MG63 (cell line): Measurements from ENCODE around the gene PTDSS2. TPM values are rescaled to one million over a fixed set of nuclear protein-coding genes. Genes with fewer than 3 reads are reported as not detected.

ENCODE experiments used
- DNase-seq: peaks from one replicate; pipeline ENCODE4 v3.0.0-alpha.2; 2020
- H3K27me3 ChIP-seq: fragments of 250-450 bp; sonication (Bioruptor Pico); 2 replicates; pipeline ENCODE4 v1.5.1; 2020; ENCODE audit warnings: mild to moderate bottlenecking, moderate library complexity
- H3K36me3 ChIP-seq: fragments of 250-450 bp; sonication (Bioruptor Pico); 2 replicates; pipeline ENCODE4 v1.5.1; 2020; ENCODE audit warnings: mild to moderate bottlenecking, moderate library complexity
- H3K4me3 ChIP-seq: fragments of 250-450 bp; sonication (Bioruptor Pico); 2 replicates; pipeline ENCODE4 v1.5.1; 2020; ENCODE audit warnings: mild to moderate bottlenecking, moderate library complexity
- H3K9me3 ChIP-seq: fragments of 250-450 bp; sonication (Bioruptor Pico); 2 replicates; pipeline ENCODE4 v1.5.1; 2020; ENCODE audit warnings: mild to moderate bottlenecking, moderate library complexity
- total RNA-seq: library from RNA; depleted of rRNA; stranded (reverse); fragments of >200 nt; shearing (Covaris generic); gene quantifications from 2 replicates; pipeline ENCODE4 v1.2.3, GENCODE V29; 2014; ENCODE audit warnings: low replicate concordance

The PTDSS2 gene
- total RNA-seq, 1 experiment from 2014 or later, result 43.3 TPM

DNA sequence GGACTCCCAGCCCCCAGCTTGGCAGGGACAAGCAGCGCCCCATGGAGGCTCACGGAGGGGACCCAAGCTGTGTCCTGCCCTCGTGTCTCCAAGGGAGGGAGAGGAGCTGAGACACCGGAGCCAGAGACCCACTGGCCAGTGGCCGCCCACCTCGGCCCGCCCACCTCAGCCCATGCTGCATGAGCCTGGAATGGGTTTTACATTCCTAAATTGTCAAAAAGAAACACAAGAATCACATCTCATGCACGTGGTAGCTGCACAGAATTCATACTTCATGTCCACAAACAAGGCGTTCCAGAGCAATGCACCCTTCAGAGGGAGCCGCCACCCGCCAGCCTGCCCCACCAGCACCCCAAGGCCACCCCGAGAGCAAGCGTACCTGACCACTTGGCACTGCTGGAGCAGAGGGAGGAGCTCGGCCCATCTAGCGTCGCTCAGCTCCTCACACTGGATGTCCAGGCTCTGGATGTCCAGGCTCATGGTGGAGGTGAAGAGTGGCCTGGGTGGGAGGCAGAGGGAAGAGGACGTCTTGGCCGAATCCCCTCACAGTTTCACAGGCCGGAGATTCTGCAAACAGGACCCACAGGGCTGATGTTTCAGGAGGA, 51.7 kb downstream of the PTDSS2 start:
- Histone ChIP-seq H3K4me3 (no peak overlapping the region), H3K27me3 (no peaks in the 10 kb centered on the region), H3K9me3 (no peaks in the 10 kb centered on the region), H3K36me3 (peaks cover 83% of the 10 kb centered on the region)
- DNase-seq, result no peak

DNA sequence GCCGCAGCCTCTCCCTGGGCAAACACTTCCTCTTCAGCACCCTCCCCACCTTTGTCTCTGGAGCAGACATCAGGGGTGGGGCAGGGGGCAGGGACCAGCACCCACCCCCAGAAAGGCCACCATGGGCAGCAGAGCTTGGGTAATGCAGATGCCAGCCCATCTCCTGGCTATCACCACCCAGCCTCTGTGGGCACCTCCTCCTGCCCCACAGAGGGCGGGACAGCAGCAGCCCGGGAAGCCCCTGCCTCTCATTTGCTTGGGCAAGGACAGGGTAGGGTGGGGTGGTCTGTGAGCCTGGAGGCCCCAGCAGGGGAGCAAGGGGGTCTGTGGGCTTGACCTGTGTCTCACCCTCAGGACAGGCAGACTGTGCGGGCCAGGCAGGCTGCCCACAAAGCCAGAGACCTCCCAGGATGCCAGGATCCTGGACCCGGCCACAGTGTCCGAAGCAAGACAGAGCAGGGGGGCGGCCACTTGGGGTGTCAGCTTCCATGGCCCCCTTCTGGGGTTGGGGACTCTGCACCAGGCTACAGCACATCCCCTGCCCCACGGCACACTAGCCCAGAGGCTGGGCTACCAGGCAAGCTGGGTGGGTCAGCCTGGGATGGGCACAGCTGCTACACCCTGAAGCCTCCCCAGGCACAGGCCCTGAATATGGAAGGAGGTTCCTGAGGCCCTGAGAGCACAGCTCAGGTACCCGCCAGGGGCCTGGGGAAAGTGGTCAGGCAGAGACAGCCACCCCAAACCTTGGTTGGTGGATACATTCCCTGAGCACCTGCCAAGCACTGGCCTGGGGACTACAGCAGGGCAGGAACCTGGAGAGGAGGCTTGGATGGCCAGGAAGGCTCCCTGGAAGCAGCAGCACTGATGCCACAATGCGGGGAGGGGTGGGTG, 52.5 kb downstream of the PTDSS2 start:
- H3K27me3 ChIP-seq, result no peaks in the 10 kb centered on the region
- no peaks in the 10 kb centered on the region for H3K9me3 ChIP-seq
- H3K36me3 ChIP-seq, result peaks cover 78% of the 10 kb centered on the region
- no peak for DNase-seq
- peak overlapping the region; percentile 12; the same call in 1 of the 2 replicates for H3K4me3 ChIP-seq

DNA sequence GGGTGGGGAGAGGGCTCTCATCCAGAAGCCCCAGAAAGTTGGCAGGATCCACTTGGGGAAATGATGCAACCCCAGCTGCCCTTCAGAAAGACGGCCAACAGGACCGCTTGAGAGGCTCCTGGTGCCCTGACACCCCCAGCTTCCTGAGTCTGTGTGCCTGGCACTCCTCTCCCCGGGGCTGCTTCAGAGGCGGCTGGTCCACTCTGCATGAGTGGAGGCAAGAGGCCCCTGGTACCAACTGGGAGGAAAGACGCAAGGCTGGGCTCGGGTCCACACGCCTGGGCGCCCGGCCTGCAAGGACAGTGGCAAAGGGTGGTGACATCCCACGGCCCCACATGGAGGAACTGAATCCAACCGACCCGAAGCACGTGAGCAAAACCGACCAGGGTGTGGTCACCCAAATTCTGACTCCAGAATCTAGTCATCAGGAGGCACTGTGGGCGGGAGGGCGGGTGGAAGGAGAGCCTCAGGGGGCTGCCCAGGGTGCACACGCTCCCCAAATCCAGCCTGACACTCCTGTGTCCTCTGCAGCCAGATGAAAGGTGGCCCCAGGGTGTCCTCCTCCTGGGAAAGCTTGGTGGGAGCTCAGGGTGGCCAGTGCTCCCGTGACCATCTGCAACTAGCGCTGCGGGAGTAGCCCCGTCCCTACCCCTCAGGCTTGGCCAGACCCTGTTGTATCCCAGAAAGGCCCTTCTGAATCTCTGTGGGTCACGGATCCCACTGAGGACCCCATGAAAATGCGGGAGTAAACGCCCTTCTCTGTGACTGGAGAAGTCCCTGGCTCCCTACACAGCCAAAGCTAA, 53.3 kb downstream of the PTDSS2 start:
- Histone ChIP-seq H3K27me3 (no peaks in the 10 kb centered on the region), H3K9me3 (no peaks in the 10 kb centered on the region), H3K4me3 (peak overlapping the region; percentile 91), H3K36me3 (peaks cover 78% of the 10 kb centered on the region)
- peak; percentile 90 for DNase-seq

DNA sequence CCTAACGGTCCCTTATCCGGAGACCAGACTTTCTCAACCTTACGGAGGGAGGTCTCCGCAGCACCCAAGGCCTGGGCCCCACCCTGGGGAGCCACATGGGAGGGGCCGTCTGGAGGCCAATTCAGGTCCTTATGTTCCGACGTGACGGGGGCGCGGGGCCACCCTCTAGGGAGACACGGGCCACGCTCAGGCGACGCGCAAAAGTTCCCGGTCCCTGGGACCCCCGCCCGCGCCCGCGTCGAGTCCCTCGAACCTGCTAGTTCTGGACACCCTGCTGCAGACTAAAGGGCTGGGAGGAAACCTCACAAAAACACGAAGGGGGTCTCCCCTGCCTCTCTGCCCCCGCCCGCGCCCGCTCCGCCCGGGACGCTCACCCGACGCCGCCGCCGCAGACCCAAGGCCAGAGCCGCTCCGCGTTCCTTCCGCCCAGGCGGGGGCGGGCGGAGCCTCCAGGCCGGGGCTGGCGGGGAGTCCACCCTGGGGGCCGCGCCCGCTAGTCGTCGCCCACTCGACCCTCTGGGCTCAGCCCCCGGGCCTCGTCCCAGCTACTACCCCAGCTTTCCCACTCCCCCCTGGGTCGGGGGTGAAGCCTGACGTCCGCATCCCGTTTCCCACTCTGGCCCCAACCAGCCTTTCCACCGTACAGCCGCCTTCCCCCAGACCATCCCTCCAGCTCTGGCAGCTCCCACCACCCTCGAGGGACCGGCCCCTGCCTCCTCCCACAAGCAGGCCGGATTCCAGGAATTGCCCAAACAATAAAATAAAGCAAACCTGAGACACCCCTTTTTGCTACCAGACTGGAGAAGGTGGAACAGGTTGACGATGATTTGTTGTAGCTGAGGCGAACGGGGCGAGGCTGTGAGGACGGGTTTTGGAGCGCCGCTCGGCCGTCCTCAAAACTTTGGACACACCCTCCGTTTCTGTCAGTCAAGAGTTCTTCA, 54.2 kb downstream of the PTDSS2 start:
- DNase-seq, result peak; percentile 77
- Histone ChIP-seq H3K4me3 (peak overlapping the region; percentile 91), H3K27me3 (no peaks in the 10 kb centered on the region)

DNA sequence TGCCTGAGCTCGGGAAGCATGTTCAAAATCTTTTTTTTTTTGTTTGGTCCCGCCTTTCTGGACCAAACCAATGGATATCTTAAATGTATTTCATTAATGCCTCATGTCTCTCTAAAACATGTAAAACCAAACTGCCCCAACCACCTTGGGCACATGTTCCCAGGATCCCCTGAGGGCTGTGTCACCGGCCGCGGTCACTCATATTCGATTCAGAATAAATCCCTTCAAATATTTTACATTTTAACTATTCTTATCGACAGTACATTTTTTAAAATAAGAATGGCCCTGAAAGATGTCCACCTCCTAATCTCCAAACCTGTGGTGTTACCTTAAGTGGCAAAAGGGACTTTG, 54.9 kb downstream of the PTDSS2 start:
- H3K4me3 ChIP-seq, result peak overlapping the region; percentile 91
- no peak for DNase-seq
- peaks cover 76% of the 10 kb centered on the region for H3K36me3 ChIP-seq
- no peaks in the 10 kb centered on the region for H3K9me3 ChIP-seq
- no peaks in the 10 kb centered on the region for H3K27me3 ChIP-seq

More for the DNA sequence above, 54.2 kb downstream of the PTDSS2 start:
- Histone ChIP-seq H3K36me3 (peaks cover 78% of the 10 kb centered on the region), H3K9me3 (no peaks in the 10 kb centered on the region)

DNA sequence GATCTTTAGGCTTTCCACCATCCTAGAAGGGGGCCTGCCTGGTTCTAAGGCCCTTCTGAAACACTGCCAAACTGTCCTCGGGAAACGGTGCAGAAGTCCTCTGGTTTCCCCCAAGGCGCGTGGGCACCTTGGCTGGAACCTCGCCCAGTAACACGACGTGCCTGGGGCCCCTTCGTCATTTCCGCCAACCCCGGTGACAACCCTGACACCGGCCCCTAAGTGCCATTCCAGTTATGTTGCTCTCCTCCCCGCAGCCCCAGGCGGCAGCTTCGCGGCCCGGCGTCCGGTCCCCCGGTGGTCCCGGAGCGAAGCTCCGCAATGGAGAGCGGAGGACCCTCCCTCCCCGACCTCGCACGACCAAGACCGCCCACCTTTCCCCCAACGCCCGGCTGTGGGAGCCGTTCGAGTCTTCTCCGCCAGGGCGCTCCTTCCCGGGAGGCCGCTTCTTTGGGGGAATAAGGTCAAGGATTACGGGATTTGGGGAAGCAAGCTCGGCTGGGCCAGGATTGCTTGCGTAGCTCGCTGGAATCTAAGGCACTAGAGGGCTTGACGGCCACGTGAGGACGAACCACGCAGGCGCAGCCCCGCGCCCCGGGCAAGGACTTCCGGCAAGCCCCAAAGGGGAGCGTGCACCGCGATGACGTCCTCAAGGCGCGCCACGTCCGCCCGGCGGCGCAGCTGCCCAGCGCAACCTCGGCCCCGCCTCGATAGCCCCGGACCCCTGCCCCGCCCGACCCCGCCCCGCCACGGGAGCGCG, 56.3 kb downstream of the PTDSS2 start:
- Histone ChIP-seq H3K4me3 (peak overlapping the region; percentile 91), H3K27me3 (no peaks in the 10 kb centered on the region), H3K9me3 (no peaks in the 10 kb centered on the region), H3K36me3 (peaks cover 74% of the 10 kb centered on the region)
- peak; percentile 99 for DNase-seq

DNA sequence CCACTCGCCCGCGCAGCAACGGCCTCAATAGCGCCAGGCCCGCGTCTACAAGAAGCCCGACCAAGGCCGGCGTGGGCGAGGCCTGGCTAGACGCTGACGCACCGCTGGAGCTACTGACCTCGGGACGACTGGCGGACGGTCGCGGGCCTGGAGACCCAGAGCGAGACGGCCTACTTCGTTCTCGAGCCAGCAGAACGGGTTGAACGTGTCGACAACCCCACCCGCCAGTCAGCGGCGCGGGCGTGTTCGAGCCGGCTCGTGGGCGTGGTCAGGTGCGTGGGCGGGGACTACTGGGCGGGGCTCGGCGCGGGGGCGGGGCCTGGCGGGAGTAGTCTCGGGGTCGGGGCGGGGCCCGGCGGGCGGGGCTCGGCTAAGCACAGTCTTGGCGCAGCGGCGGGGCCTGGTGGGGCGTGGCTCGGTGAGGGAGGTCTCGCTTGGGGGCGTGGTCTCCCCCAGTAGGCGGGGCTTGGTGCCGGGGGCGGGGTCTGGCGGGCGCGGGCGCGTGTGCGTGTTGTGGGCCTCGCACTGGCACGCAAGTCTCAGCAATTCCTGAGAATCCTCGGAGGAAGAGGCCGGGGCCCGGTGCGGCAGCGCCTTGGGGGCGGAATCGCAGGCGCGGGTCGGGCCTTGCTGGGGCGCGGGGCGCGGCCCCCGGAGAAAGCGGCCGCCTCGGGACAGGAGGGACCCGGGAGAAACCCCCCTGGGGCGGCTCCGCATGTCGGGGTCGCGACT, 57.1 kb downstream of the PTDSS2 start, which contains the start of gene RNH1:
Gene RNH1 (minus strand): TSS at position 248 of the 732 bp plus-strand sequence. CDS start 5,080 bp downstream, outside the sequence.
- H3K36me3 ChIP-seq, result peaks cover 72% of the 10 kb centered on the region
- no peaks in the 10 kb centered on the region for H3K9me3 ChIP-seq
- peak; percentile 95 for DNase-seq
- peak within 1 kb of the TSS; percentile 91 for H3K4me3 ChIP-seq
- H3K27me3 ChIP-seq, result no peaks in the 10 kb centered on the region

DNA sequence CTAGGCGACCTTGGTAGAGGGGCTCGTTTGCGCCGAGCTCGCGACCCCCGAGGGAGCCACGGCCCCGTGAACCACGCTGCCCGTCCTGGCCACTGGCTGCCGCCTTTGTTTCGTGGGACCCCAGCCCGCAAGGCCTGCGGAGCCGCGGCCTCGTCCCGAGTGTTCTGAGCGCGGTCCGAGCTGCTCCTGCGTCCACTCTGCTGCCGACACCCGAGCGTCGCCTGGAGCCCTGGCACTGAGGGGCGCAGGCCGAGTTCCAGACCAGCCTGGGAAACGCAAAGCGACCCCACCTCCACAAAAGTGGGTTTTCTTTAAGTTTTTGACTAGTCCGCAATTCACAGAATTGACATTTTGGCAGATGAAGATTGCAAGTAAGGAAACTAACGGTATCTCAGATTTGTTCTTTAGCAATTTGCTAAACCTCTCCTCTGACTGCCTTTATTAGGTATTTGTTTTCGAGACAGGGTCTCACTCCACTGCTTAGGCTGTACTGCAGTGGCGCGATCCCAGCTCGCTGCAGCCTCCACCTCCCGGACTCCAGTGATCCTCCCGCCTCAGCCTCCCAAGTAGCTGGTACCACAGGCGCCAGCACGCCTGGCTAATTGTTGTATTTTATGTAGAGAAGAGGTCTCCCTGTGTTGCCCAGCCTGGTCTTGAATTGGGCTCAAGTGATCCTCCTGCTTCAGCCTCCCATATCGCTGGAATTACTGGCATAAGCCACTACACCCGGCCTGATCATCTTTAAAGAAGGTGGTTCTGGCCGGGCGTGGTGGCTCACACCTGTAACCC, 57.8 kb downstream of the PTDSS2 start:
- Histone ChIP-seq H3K4me3 (peak overlapping the region; percentile 91), H3K36me3 (peaks cover 72% of the 10 kb centered on the region), H3K9me3 (no peaks in the 10 kb centered on the region), H3K27me3 (no peaks in the 10 kb centered on the region)
- DNase-seq, result no peak

DNA sequence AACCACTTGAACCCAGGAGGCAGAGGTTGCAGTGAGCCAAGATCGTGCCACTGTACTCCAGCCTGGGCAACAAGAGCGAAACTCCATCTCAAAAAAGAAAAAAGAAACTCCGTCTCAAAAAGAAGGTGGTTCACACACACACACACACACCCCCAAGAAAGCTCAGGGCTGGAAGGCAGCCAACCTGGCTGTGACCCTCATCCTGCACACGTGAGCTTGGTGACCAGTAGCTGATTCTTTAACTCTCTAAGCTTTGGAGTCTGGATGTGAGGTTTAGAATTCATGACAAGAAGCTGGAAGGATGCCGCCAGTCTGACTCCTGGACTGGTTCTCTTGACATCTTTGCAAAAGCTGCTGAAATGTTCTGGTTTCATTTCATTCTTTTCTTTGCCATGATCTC, 58.9 kb downstream of the PTDSS2 start:
- Histone ChIP-seq H3K9me3 (no peaks in the 10 kb centered on the region), H3K27me3 (no peaks in the 10 kb centered on the region), H3K36me3 (peaks cover 77% of the 10 kb centered on the region), H3K4me3 (no peak overlapping the region)
- DNase-seq, result no peak

DNA sequence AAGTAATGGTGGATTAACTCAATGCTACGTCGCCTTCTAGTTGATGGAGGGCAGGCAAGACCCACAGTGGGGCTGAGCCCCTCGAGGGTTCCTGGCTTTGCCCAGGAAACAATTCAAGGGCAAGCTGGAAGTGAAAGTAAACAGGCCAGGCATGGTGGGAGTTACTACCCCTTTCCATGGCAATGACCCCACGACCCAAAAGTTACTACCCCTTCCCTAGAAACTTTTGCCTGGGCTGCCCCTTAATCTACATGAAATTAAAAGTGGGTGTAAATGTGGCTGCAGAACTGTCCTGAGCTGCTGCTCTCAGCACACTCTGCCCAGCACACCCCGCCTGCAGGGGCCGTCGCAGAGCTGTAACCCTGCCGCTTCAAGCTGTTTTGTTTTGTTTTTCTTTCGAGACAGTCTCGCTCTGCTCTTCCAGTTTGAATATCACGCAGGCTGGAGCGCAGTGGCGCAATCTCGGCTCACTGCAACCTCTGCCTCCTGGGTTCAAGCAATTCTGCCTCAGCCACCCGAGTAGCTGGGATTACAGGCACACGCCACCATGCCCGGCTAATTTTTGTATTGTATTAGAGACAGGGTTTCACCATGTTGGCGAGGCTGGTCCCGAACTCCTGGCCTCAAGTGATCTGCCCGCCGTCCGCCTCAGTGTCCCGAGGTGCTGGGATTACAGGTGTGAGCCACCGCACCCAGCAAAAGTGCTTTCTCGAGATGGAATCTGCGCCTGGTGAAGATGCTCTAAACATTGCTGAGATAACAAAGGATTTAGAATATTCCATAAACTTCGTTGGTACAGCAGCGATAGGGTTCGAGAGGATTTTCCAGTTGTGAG, 62.9 kb downstream of the PTDSS2 start:
- Histone ChIP-seq H3K4me3 (no peak overlapping the region), H3K27me3 (no peaks in the 10 kb centered on the region), H3K36me3 (peaks cover 80% of the 10 kb centered on the region), H3K9me3 (peaks cover 17% of the 10 kb centered on the region)
- no peak for DNase-seq

DNA sequence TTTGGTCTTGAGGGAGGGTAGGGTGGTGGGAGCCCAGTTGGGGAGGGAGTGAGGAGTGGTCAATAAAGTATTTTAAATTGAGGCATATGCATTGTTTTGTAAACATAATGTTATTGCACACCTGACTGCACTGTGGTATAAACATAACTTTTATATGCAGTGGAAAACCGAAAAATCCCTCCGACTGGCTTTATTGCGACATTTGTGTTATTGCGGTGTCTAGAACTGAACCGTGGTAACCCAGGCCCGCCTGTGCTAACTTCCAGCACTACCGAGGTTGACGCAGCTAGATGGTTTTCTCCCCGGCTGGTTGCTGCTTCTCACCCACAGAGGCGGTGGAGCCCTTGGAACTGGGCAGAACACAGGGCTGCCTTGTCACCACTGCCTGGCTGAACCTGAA, 64.5 kb downstream of the PTDSS2 start:
- peaks cover 65% of the 10 kb centered on the region for H3K36me3 ChIP-seq
- DNase-seq, result no peak
- H3K27me3 ChIP-seq, result no peaks in the 10 kb centered on the region
- H3K4me3 ChIP-seq, result no peak overlapping the region
- H3K9me3 ChIP-seq, result peaks cover 17% of the 10 kb centered on the region

DNA sequence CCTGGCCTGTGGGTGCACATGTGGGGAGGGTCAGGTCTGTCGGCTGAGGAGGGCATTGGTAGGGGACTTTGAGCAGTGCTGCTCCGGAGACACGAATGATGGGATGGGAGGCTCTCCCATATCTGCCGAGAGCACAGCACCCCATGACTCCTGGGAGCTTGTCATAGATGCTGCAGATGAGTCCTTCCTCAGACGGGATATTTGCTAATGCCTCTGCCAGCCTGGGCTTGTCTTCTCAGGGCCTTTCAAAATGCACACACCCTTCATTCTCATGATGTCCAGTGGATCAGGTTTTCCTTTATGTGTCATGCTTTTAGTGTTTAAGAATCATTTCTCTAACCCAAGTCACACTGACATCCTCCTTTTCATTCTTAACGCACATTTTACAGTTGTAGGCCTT, 65.1 kb downstream of the PTDSS2 start:
- DNase-seq, result no peak
- H3K36me3 ChIP-seq, result peaks cover 60% of the 10 kb centered on the region
- H3K9me3 ChIP-seq, result peaks cover 17% of the 10 kb centered on the region
- H3K27me3 ChIP-seq, result no peaks in the 10 kb centered on the region
- H3K4me3 ChIP-seq, result no peak overlapping the region

DNA sequence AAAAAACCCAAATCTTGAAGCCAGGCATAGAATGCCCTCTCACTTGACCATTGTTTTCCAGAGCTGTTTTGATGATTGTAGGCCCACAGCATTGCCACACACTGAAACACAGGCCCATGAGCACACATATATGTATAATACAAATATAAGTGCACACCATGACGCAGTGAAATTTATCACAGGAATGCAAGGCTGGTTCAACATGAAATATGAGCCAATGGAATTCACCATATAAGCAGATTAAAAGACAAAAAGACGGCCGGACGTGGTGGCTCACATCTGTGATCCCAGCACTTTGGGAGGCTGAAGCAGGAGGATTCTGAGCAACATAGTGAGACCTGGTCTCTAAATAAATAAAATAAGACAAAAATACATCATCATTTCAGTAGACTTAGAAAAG, 66.3 kb downstream of the PTDSS2 start:
- H3K4me3 ChIP-seq, result no peak overlapping the region
- peaks cover 17% of the 10 kb centered on the region for H3K9me3 ChIP-seq
- no peaks in the 10 kb centered on the region for H3K27me3 ChIP-seq
- peaks cover 50% of the 10 kb centered on the region for H3K36me3 ChIP-seq
- no peak for DNase-seq
